Mammary epithelial cell (primary cell): Measurements from ENCODE around the gene MRPL9.

Source experiments
- CTCF ChIP-seq, 2 donors: IDR thresholded peaks in 1 of 2; conservative IDR thresholded peaks in 1 of 2; 2 replicates each; pipeline ENCODE4 v1.5.1; 2011 to 2012; ENCODE audit warnings: inconsistent platforms in 2 of 2, low read length in 2 of 2, mild to moderate bottlenecking in 2 of 2, control low read depth in 1 of 2, low read depth in 1 of 2; ENCODE audit not compliant: insufficient read depth in 1 of 2; ENCODE audit errors: extremely low read depth in 1 of 2
- EZH2 ChIP-seq: IDR thresholded peaks from 2 replicates; pipeline ENCODE4 v1.6.1; 2012; ENCODE audit warnings: low read length, inconsistent platforms, borderline replicate concordance

GRCh38 chr1:151787689-151788088, 24.4 kb upstream of the MRPL9 start:
- TF ChIP-seq CTCF (conservative IDR thresholded peaks at IDR 0.05 in 1 of 2, IDR thresholded peaks at IDR 0.05 in 1 of 2; ENCODE audit: extremely low read depth in 1 of 2, insufficient read depth in 1 of 2, low read depth in 1 of 2, low read length in 2 of 2) (no peak), EZH2 (no peak)
